Tibial nerve (tissue), 4 donors: ENCODE results near the gene LRRC8E. TPM values are rescaled to one million over a fixed set of nuclear protein-coding genes. Genes with fewer than 3 reads are reported as not detected.

ENCODE experiments used
- DNase-seq, 2 donors: peaks; one replicate each; pipeline ENCODE4 v3.0.0-alpha.2; 2019; ENCODE audit warnings: low spot score in 2 of 2
- H3K27ac ChIP-seq, 4 donors: fragments of 200-600 bp; sonication (generic) in 3 of 4; one replicate each; pipeline ENCODE4 v1.5.1; 2017 to 2019; ENCODE audit warnings: mild to moderate bottlenecking in 1 of 4
- H3K27me3 ChIP-seq, 2 donors: fragments of 200-600 bp; sonication (generic) in 1 of 2; one replicate each; pipeline versions ENCODE4 v1.5.1 to v1.6.0; 2017 to 2019
- H3K36me3 ChIP-seq, 3 donors: fragments of 200-600 bp; sonication (generic); one replicate each; pipeline ENCODE4 v1.5.1; 2018 to 2019
- H3K4me1 ChIP-seq, 4 donors: fragments of 200-600 bp; sonication (generic) in 3 of 4; one replicate each; pipeline ENCODE4 v1.5.1; 2017 to 2019
- H3K4me3 ChIP-seq, 4 donors: fragments of 200-600 bp; sonication (generic) in 3 of 4; one replicate each; pipeline ENCODE4 v1.5.1; 2017 to 2019; ENCODE audit warnings: mild to moderate bottlenecking in 1 of 4, moderate library complexity in 1 of 4
- H3K9me3 ChIP-seq, 4 donors: fragments of 200-600 bp; sonication (generic) in 3 of 4; one replicate each; pipeline ENCODE4 v1.5.1; 2017 to 2019
- CTCF ChIP-seq, 5 experiments: fragments of 200-600 bp in 3 of 5; fragments of 450-650 bp in 2 of 5; sonication (generic) in 3 of 5; IDR thresholded peaks; one replicate each; pipeline ENCODE4 v1.5.1; 2016 to 2019; ENCODE audit warnings: antibody characterized with exemption in 5 of 5, mild to moderate bottlenecking in 3 of 5, moderate library complexity in 2 of 5
- EP300 ChIP-seq, 2 donors: sonication (generic); formaldehyde crosslinking; IDR thresholded peaks; one replicate each; pipeline ENCODE4 v1.6.1; 2017; ENCODE audit warnings: antibody characterized with exemption in 2 of 2, mild to moderate bottlenecking in 1 of 2
- POLR2A ChIP-seq, 2 donors: fragments of 450-650 bp; IDR thresholded peaks; one replicate each; pipeline ENCODE4 v1.6.1; 2017; ENCODE audit warnings: antibody characterized with exemption in 2 of 2, mild to moderate bottlenecking in 2 of 2, moderate library complexity in 2 of 2
- whole genome bisulfite sequencing, 2 donors: methylation state at CpG; one replicate each; pipeline ENCODE4 v1.1.5; 2018; 5-methylcytosine and 5-hydroxymethylcytosine counted together
- total RNA-seq, 4 donors: library from RNA; depleted of rRNA; stranded (reverse); fragments of >200 nt; gene quantifications; one replicate each; pipeline ENCODE4 v1.1.0, GENCODE V29; 2016

LRRC8E gene
- total RNA-seq, 4 donors from 2014 or later, result 0.59 to 1.2 TPM; not detected in 2

- Histone ChIP-seq H3K4me1 (peaks cover 0 to 46% (median 19%) of the 10 kb centered on the region in 4 donors), H3K27me3 (peaks cover 0 to 61% of the 10 kb centered on the region in 2 donors), H3K9me3 (no peaks in the 10 kb centered on the region), H3K4me3 (peak overlapping the region in 1 of 4 donors; percentile 52), H3K36me3 (peaks cover 0 to 10% (median 0%) of the 10 kb centered on the region in 3 donors), H3K27ac (no peak overlapping the region)
- TF ChIP-seq CTCF (IDR thresholded peaks at IDR 0.05) (no peak), EP300 (IDR thresholded peaks at IDR 0.05) (no peak), POLR2A (IDR thresholded peaks at IDR 0.05) (no peak)
- no peak for DNase-seq
- 39 to 44% methylated on average over 9 to 21 of the region's 21 CpGs for WGBS, 2 donors
These were observed 20.0 kb upstream of the LRRC8E start for GRCh38 chr19:7868326-7868670.

GRCh38 chr19:7868671-7869452 lies 19.4 kb upstream of the LRRC8E start:
- peak in 1 of 2 donors; percentile 20 for DNase-seq
- H3K4me1 ChIP-seq, result peaks cover 0 to 52% (median 21%) of the 10 kb centered on the region in 4 donors
- no peaks in the 10 kb centered on the region for H3K9me3 ChIP-seq
- TF ChIP-seq CTCF (IDR thresholded peaks at IDR 0.05) (peak; percentile 87 to 93 (median 92)), EP300 (IDR thresholded peaks at IDR 0.05) (no peak)
- WGBS, 2 donors, result 2 to 7% methylated on average over 42 to 45 of the region's 67 CpGs
- peaks cover 0 to 4% (median 0%) of the 10 kb centered on the region in 3 donors for H3K36me3 ChIP-seq
- H3K27me3 ChIP-seq, result peaks cover 0 to 61% of the 10 kb centered on the region in 2 donors
- peak overlapping the region; percentile 28 to 52 (median 38) for H3K4me3 ChIP-seq
- H3K27ac ChIP-seq, result peak overlapping the region in 2 of 4 donors; percentile 29 to 59

- TF ChIP-seq POLR2A (IDR thresholded peaks at IDR 0.05) (no peak), EP300 (IDR thresholded peaks at IDR 0.05) (no peak), CTCF (IDR thresholded peaks at IDR 0.05) (peak in 1 of 5 experiments; percentile 29)
- H3K27ac ChIP-seq, result peak overlapping the region in 2 of 4 donors; percentile 29 to 59
- no peaks in the 10 kb centered on the region for H3K9me3 ChIP-seq
- 15% methylated on average over 36 of the region's 47 CpGs; no CpG with 5 or more reads in 1 of the 2 donors for WGBS, 2 donors
- DNase-seq, result no peak
- peaks cover 0 to 58% (median 22%) of the 10 kb centered on the region in 4 donors for H3K4me1 ChIP-seq
- H3K36me3 ChIP-seq, result no peaks in the 10 kb centered on the region
- H3K27me3 ChIP-seq, result peaks cover 0 to 61% of the 10 kb centered on the region in 2 donors
- peak overlapping the region; percentile 28 to 52 (median 38) for H3K4me3 ChIP-seq
These were observed 18.8 kb upstream of the LRRC8E start for GRCh38 chr19:7869453-7869909.

GRCh38 chr19:7869910-7870511 lies 18.3 kb upstream of the LRRC8E start:
- no peaks in the 10 kb centered on the region for H3K36me3 ChIP-seq
- peaks cover 0 to 61% (median 22%) of the 10 kb centered on the region in 4 donors for H3K4me1 ChIP-seq

More at GRCh38 chr19:7869910-7870511, 18.3 kb upstream of the LRRC8E start:
- Histone ChIP-seq H3K4me3 (peak overlapping the region in 3 of 4 donors; percentile 33 to 52 (median 44)), H3K9me3 (no peaks in the 10 kb centered on the region), H3K27me3 (peaks cover 0 to 61% of the 10 kb centered on the region in 2 donors), H3K27ac (peak overlapping the region in 1 of 4 donors; percentile 59)
- 26 to 37% methylated on average over 12 to 30 of the region's 30 CpGs for WGBS, 2 donors
- DNase-seq, result no peak
- TF ChIP-seq CTCF (IDR thresholded peaks at IDR 0.05), result no peak
- TF ChIP-seq POLR2A (IDR thresholded peaks at IDR 0.05), result no peak
- TF ChIP-seq EP300 (IDR thresholded peaks at IDR 0.05), result no peak
